ENCODE measurements around the gene ALDH1A3. TPM values are rescaled to one million over a fixed set of nuclear protein-coding genes. Genes with fewer than 3 reads are reported as not detected.

Gene ALDH1A3
- total RNA-seq, 1 donor from 2014 or later, result 6.8 TPM

DNA sequence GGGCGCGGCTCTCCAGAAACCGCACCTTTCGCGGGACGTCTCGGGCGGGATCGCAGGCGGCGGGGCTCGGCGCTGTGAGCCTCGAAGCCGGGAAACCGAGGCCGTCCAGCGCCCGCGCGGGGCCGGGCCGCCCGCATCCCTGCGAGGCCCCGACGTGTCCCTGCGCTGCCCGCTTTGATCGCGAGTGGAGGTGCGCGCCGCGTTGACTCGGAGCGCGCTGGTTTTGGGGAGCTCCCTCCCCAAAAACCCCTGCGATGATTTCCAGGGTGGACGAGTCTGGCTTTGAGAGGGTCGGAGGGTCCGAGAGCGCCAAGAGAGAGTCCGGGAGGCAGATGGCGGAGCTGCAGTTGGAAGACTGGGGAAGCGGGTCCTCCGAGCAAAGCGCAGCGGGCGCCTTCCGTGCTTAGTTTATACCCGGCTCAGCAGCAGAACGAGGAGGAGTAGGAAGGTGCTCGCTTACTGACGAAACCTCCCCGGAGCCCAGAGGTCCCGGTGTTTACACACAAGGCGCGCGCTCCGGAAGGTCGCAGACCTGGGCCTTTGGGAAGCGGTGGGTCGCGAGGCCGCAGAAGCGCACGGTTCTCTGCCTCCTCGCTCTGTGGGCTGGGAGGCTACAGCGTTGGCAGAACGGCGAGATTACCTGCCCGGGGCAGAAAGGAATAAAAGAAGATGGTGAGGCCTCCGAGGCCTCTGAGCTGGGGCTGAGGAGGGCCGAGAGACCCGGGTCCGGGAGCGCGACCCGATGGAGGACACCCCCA is 687 bp downstream of the ALDH1A3 start:
- no peak for DNase-seq
- ATAC-seq, result no peak
- intact Hi-C loops (cut with micrococcal nuclease), result no loop called here

DNA sequence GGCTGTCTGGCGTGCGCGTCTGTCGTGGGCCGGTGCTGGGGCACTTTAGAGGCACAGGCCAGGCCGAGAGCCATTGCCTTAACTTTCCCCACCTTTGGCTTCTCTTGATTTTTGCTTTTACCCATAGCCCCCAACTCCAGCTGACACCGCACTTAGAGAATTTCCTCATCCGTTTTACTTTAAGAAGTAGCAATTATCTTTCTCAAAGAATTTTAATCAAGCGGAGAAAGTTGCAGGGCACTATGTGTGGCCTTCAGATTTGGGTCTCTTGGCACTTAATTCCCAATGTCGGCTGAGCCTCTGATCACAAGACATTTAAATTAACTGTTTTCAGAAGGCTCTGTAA is 1.2 kb downstream of the ALDH1A3 start:
- intact Hi-C loops (cut with micrococcal nuclease), result no loop called here
- ATAC-seq, result no peak
- DNase-seq, result no peak

DNA sequence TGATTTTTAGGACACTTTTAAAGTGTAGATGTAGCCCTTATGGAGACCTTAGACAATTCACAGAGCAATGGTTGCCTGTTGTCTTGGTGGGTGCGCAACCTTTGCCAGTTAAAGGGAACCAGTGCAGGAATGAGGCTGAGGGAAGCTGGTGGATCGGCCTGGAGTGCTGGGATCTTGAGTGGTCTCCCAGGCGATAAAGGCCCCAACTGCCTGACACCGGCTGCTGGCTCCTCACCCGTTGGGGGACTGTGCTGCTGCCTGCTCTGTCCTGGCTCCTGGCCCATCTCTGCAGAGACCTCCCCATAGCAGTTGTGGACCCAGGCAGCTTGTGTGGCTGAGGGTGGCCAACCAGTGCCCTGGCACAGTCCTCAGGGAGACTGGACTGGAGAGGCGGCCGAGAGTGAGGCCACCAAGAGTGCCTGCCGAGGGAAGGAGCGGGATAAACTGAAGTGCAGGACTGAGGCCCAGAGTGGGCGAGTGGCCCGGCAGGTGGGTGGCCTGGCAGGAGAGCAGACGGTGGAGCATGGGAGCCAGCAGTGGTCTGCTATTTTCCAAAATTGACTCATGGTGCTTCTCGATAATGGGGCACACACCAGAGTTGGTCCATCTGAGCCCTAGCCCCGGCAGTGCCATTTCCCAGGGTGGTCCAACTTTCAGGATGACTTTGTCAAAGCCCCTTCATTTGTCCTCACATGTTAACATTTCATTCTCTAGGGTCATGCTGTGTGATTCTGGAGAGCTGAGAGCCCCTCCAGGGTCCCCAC is 2.1 kb downstream of the ALDH1A3 start:
- ATAC-seq, result no peak
- no peak for DNase-seq
- intact Hi-C loops (cut with micrococcal nuclease), result no loop called here

DNA sequence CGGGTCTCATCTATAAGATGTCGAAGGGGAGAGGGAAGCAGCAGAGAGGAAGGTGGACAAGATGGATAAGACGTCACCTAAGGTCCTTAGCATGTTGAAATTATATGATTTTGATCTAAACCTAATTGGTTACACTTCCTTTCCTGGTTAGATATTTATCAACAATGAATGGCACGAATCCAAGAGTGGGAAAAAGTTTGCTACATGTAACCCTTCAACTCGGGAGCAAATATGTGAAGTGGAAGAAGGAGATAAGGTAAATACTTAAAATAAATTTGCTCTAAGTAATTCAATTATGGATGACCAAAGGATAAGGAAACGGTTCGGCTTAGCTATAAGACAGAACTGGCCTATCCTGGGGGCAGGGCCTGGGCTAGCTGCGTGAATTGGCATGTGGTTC is 5.5 kb downstream of the ALDH1A3 start:
- DNase-seq, result no peak

DNA sequence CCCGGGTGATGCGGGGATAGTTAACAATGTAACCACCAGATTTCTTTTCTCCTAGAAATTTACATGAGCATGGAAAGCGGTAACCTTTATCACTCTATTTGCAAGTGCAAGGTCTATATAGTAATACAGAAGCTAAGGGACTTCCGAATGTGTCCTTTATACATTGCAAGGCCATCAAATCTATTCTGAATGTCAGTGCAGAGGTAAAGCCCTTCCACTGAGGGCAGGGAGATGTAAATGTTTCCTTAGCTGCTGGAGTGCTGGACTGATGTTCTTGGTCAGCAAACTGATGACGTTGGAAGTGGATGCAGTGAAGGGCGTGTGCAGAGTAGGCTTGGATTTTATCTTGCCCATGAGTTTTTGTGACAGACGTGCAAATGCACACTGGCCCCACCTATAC is 6.2 kb downstream of the ALDH1A3 start:
- intact Hi-C loops (cut with micrococcal nuclease), result no loop called here
- DNase-seq, result no peak
- ATAC-seq, result no peak

More for the DNA sequence above, 5.5 kb downstream of the ALDH1A3 start:
- intact Hi-C loops (cut with micrococcal nuclease), result no loop called here
- ATAC-seq, result no peak

DNA sequence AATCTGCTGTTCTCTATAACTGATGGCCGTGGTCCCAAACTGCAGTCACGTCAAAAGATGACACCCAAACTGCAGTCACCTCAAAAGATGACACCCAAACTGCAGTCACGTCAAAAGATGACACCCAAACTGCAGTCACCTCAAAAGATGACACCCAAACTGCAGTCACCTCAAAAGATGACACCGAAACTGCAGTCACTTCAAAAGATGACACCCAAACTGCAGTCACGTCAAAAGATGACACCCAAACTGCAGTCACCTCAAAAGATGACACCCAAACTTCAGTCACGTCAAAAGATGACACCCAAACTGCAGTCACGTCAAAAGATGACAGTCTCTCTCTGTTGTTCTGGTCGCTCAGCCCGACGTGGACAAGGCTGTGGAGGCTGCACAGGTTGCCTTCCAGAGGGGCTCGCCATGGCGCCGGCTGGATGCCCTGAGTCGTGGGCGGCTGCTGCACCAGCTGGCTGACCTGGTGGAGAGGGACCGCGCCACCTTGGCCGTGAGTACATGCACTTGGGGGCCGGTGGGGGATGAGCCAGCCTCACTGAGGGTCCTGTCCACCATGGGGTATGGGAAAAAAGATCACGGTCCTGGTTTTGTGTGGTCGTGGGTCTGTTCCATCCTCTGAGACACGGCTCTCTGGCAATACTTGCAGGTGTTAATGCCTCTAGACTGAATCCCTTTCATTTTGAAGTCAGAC is 7.7 kb downstream of the ALDH1A3 start:
- ATAC-seq (no peak), DNase-seq (no peak)
- intact Hi-C loops (cut with micrococcal nuclease), result no loop called here

DNA sequence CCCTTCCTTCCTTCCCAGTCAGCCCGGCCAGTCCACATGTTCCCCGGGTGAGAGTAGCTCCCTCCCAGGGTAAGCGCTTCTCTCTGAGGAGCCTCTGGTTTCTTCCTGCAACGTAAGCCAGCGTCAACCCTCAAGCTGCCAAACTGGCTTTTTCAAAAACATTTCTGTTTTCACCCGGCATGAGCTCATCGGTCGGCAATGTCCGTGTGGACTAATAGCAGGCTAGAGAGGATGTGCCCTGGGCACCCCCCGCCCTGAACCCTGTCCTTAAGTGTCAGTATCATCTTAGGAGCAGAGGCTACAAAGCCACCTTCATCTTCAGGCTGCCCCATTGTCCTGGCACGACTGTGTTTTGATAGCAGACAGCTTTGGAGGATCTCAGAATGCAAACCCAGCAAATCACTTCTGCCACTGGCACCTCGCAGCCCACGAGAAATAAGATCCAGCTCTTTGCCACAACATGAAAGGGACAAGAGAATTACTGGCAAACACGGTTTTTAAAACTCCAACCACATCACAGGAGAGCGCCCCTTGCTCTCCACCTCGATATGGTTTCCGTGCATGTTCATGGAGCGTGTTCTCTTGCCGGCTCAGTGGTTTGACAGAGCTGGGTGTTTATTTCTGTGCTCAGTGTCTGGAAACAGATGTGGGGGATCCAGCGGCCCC is 9.9 kb downstream of the ALDH1A3 start:
- ATAC-seq, result peak; percentile 83
- DNase-seq, result peak; percentile 61
- intact Hi-C loops (cut with micrococcal nuclease), result no loop called here

DNA sequence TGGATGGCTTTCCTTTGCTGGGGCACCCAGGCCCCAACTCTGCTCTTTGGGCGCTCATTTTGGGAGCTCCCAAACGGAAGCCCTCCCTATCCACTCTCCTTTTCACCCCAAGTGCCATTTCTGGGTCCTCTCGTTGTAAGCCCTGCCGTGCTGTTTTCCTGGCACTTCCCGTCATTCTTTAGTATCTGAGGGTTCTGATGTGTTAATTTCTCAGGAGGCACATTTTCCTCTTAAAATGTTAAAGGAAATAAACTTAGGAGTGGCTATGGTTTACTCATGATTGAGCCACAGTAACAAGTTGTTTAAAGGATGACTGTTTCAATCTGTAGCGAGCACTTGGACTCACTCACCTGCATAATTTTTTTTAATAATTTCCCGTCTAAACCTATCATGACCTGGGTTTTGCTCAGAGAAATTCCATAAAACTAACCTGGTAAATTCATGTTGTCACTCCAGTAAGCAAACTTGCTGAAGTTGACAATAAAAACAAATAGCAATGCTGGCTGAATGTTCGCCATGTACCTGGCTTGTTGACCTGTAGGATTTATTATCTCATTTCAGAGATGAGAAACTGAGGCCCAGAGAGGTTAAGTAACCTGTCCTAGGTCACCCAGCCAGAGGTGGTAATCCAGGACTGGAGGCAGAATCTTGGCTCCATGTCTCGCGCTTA is 10.6 kb downstream of the ALDH1A3 start:
- intact Hi-C loops (cut with micrococcal nuclease), result no loop called here
- ATAC-seq, result no peak
- no peak for DNase-seq

DNA sequence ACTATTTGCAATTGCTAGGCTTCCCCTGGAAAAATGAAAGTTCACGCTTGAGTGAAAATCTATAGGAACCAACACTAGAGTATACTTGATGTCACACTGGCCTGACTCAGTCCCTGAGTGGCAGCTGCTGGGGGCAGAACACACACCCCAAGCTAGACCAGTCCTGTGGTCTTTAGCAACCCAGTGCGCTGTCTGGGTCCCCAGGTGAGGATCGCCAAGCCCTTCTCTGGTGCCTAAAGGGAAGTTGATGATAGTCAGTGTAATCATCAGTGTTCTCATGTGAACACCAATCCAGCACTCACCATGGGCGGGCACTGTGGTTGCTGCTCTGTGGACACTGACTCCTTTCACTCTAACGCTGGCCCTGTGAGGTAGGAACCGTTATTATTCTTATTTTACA is 11.2 kb downstream of the ALDH1A3 start:
- intact Hi-C loops (cut with micrococcal nuclease), result no loop called here
- ATAC-seq, result no peak
- no peak for DNase-seq

DNA sequence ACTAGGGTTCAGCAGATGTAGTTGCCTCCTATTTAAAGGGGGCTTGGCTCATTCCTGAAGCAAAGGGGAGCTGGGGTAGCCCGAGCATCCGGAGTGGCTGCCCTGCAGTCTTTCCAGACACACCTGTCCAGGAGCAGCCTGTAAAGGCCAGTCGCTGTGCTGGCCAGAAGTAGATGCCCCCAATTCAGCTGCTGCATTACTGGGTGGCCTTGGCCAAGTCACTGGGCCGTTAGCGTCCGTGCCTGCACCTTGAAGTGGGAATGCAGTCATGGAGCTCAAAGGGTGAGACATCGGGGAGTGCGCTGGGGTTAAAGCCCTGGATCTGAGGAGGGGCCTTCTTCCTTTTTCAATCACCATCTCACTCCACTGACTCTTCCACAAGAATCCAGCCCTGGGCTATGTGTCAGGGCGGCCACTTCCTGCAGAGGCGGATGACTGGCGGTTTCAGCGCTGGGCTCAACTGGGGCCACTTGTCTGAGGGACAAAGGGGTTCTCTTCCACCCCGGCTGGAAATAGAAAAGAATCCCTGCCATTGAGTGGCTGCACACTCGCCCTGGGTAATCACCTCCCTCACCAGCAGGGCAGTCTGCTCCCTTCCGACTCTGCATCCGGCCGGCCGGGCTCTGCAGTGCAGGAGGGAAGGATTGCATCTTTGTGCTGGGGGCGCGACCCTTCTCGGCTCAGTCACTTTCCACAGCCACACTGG is 11.8 kb downstream of the ALDH1A3 start:
- no peak for ATAC-seq
- intact Hi-C loops (cut with micrococcal nuclease), result no loop called here
- no peak for DNase-seq

DNA sequence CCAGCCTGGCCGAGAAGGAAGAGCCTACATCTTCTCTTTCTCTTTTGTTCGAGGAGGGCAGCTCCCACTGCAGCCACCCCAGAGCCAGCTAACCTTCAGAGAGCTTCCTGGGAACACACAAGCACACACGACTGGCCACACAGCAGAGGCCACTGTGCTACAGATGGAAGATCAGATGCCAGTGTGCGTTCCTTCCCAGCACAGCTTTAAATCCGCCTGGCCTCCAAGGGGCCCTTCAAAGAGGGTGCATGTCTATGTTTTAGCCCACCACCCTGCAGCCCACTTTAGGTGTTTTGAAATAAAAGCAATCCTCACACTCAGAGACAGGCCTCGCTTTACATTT is 12.4 kb downstream of the ALDH1A3 start:
- no peak for ATAC-seq
- no peak for DNase-seq
- intact Hi-C loops (cut with micrococcal nuclease), result no loop called here

DNA sequence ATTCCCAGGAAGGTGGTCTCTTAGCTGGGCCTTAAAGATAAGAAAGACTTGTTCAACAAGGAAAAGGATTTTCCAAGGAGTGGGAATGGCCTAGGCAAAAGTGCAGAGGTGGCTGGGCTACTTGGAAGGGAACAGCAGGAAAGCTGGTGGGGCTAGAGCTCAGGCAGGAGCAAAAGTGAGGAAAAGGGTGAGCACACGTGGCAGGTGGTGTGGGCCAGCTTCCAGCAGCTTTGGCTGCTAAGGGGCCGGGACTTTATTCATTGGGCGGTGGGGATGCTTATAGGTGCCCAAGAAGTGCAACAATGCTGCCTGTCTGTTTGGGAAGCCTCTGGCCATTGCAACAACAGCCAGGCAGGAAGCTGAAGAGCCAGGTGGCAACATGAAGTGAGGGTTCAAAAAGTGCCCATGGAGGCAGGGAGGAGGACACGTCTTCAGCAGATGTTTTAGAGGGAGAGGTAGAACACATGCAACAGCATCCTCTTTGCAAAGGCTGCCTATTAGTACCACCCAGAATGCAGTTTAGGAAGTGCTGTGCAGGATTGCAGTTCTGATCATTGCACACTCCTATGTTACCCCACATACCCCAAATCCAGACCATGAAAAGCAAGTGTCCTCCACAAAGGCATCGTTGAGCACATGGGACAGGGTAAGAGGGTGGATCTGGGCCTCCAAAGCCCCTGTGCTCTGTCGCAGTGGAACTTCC is 13.8 kb downstream of the ALDH1A3 start:
- intact Hi-C loops (cut with micrococcal nuclease), result no loop called here
- DNase-seq, result no peak

DNA sequence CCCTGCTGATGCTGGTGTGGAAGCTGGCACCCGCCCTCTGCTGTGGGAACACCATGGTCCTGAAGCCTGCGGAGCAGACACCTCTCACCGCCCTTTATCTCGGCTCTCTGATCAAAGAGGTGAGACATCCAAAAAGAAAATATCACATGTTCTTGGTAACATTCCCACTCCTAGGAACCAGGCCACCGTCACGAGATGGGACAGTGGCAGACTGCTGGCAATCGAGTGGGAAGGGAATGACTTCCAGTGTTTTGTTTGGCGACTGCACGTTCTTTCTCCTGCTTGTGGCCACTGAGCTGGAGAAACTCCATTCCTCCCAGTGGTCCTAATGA is 14.3 kb downstream of the ALDH1A3 start:
- ATAC-seq (peak; percentile 41), DNase-seq (no peak)
- intact Hi-C loops (cut with micrococcal nuclease), result no loop called here

More for the DNA sequence above, 13.8 kb downstream of the ALDH1A3 start:
- ATAC-seq, result no peak

DNA sequence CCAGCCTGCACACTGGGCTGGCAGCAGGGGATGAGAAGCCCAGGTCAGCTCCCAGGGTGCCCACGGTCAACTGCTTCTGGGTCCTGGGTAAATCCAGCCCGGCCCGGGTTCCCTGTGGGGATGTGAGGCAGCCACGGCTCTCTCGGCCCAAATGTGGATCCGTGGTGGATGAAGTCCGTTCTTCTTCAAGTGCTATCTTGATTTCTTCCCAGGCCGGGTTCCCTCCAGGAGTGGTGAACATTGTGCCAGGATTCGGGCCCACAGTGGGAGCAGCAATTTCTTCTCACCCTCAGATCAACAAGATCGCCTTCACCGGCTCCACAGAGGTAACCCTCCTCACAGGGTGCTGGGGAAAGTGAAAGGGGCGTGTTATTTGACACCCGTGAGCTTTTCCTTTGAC is 16.1 kb downstream of the ALDH1A3 start:
- DNase-seq, result no peak
- intact Hi-C loops (cut with micrococcal nuclease), result no loop called here
- ATAC-seq, result no peak

DNA sequence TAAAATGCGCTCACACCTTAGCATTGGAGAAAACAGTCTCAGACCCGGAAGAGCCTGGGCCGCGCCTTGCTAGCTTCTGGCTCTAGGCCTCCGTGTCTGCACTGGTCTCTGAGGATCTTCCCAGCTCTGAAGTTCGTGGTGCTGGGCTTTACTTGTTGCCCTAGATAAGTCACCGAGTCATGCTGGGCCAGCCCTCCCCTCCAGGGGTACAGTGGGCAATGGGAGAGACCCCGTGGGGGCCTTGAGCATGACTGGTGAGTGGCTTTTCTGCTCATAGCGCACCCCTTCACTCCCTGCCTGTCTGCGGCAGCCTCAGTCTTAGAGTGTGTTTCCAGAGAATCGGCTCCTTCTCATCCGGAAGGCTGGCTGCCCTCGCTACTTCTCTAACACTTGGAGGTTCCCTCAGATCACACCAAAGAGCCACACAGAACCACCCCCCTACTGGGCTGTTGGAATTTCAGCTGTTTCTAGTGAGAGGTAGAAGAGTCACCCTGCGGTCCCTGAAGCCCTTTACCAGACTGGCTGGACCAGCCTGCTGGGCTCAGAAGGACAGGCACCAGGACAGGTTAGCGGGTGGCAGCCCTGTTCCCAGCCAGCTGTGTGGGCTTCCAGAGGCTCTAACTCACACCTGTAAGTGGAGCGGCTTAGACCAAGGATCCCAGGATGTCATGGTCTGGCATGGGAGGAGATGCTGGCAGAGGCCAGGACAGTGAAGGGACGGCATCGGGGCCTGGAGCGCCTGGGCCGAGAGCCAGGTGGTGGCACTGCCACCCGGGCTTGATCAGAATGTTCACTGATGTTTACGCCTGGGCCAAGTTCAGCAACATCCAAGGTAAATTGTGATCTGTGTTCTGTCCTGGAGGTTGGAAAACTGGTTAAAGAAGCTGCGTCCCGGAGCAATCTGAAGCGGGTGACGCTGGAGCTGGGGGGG is 17.9 kb downstream of the ALDH1A3 start:
- no peak for ATAC-seq
- no peak for DNase-seq
- intact Hi-C loops (cut with micrococcal nuclease), result no loop called here

DNA sequence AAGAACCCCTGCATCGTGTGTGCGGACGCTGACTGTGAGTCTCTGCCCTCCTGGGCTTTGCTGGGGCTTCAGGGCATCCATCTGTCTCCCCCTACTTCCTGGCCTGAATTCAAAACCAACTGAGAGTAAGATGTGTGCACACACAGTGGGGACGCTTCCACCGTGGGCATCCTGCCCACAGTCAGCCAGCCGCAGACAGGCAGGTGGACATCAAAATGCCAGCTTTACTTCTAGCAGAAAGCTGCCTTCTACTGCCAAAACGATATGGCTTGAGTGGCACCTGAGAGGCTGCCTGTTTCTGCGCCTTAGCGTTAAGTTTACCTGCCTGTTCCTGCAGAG is 18.5 kb downstream of the ALDH1A3 start:
- no peak for ATAC-seq
- intact Hi-C loops (cut with micrococcal nuclease), result no loop called here
- DNase-seq, result no peak

DNA sequence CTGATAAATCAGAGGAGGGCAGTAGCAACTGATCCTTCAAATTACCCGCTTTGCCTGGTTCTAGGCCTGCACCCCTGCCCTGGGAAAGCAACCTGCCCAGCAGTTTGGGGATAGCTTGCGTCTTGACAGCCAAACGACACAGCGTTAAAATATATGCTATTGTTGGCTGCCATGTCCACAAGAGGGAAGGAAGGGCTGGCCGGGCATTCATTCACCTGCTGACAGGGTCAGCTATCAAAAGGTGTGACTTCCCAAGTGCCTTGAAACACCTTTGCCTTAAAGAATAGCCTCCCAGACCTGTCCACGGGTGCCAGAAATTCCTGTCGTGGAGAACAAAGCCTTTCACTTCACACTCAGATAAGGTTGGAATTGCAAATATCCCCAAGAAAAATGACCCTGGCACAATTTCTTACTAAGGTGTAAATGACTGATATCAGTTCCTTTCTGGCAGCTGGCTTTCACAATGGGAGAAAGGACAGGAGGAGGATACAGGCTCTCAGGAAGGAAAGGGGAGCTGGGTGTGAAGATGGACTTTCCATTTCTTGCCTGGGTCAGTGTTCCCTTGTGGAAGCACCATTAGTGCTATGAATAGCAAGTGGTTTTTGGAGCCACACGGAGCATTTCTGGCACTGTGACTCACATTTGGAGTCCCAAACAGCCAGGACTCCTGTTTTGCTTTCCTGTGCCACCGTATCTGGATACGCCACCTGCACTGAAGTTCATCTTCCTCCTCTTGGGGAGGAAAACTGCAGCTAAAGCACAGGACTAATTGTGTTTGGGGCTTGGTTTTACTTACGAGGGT is 19.2 kb downstream of the ALDH1A3 start:
- DNase-seq (no peak), ATAC-seq (no peak)
- intact Hi-C loops (cut with micrococcal nuclease), result no loop called here
